Dedifferentiated amniotic fluid mesenchymal stem cell (primary cell): ENCODE measurements around the gene SCARB1.
"Not testable (repeated sequence)": the region's sequence is repeated elsewhere in the genome, so short reads cannot be mapped to it uniquely, and the experiment has no call there.

ENCODE experiments used
- DNase-seq: peaks from one replicate; pipeline ENCODE4 v3.0.0-alpha.2; 2016; ENCODE audit errors: extremely low spot score

SCARB1 gene

GRCh38 chr12:124863416-124864325 lies at the start of gene SCARB1:
SCARB1 (minus strand) TSS chr12:124863864; CDS start chr12:124863720, 144 bp downstream.
- DNase-seq = peak; percentile 39

DNA sequence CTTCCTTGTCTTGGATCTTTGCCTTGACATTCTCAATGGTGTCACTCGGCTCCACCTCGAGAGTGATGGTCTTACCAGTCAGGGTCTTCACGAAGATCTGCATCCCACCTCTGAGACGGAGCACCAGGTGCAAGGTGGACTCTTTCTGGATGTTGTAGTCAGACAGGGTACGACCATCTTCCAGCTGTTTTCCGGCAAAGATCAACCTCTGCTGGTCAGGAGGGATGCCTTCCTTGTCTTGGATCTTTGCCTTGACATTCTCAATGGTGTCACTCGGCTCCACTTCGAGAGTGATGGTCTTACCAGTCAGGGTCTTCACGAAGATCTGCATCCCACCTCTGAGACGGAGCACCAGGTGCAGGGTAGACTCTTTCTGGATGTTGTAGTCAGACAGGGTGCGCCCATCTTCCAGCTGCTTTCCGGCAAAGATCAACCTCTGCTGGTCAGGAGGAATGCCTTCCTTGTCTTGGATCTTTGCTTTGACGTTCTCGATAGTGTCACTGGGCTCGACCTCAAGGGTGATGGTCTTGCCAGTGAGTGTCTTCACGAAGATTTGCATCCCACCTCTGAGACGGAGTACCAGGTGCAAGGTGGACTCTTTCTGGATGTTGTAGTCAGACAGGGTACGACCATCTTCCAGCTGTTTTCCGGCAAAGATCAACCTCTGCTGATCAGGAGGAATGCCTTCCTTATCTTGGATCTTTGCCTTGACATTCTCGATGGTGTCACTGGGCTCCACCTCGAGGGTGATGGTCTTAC lies 49.0 kb upstream of the SCARB1 start:
- DNase-seq = not testable (repeated sequence)

GRCh38 chr12:124911521-124911920 lies 47.9 kb upstream of the SCARB1 start:
- not testable (repeated sequence) for DNase-seq

- peak; percentile 35 for DNase-seq
Measured at GRCh38 chr12:124910561-124911478, 47.2 kb upstream of the SCARB1 start.

DNA sequence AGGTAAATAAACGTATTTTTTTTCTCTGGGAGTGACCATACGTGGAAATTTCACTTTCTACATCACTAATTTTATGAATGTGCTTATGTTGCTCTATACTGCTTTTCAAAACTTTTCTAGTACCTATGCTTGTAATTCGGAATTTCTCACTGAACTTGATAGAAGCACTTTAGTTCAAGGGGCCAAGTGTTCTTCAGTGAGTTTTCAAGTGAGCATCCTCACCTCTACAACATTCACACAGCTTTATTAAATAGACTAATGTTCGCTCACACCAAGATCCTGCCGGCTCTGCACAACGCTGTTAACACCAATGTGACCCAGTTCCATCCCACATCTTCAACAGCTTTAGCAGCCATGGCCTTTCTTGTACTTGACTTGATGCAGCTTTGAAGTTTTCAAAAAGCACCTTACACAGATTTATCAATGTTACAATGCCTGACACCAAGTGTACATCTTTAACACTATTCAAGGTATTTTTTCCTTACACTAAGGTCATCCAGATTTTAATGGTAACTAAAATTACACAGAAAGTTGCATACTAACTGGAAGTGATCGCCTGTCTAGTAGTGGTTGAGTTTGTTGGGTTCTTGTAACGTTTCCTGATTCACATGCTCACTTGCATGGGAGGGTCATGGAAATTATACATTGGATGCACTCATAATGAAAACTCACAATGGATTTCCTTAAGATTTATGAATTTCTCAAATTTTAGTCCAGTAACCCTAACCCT lies 46.3 kb upstream of the SCARB1 start:
- no peak for DNase-seq

GRCh38 chr12:124906606-124907261 lies 43.1 kb upstream of the SCARB1 start:
- peak; percentile 97 for DNase-seq

DNA sequence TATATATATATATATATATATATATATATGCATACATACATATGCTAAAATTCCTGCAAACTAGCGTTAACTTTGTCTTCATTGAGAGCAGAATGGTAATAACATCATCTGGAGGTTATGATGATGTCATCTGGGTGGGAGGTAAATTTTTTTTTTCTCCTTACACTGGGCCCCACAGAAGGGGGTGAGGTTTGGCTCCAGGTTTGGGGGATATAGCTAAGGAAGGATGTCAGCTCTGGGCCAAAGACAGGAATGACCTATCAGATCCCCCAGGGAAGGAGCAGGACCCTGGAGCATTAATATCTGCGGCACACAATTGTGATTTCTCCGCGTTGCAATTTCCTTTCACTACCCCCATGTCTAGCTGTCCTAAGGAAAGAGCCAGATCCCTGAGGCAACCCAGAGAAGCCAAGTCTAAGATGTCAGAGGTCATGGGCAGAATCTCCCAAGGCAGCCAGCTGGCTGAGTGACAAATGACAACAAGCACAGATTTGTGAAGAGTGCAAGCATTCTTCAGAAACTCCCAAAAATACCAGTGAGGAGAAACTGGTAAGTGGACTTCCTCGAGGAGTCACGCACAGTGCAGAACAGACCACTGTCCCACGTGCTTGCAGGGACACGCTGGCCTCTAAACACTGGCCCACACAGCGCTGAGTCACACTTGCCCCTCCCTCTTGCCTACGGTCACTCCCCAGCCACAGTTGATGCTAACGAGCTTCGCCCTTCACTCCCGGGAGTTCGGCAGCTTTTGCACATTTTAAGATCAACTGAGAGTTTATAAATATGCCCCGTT lies 40.8 kb upstream of the SCARB1 start:
- peak; percentile 96 for DNase-seq

DNA sequence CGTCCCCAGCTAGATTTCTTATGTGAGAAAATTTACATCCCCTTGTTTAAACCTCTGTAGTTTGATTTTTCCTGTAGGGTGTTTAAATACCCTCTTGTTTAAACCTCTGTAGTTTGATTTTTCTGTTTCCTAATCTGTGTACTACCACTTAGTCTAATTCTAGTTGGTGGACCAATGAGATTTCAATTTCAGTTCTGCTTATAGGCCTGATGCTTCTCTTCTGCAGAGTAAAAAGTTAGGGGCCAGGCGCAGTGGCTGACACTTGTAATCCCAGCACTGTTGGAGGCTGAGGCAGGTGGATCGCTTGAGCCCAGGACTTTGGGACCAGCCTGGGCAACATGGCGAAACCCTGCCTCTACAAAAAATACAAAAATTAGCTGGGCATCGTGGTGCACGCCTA lies 39.3 kb upstream of the SCARB1 start:
- no peak for DNase-seq

DNA sequence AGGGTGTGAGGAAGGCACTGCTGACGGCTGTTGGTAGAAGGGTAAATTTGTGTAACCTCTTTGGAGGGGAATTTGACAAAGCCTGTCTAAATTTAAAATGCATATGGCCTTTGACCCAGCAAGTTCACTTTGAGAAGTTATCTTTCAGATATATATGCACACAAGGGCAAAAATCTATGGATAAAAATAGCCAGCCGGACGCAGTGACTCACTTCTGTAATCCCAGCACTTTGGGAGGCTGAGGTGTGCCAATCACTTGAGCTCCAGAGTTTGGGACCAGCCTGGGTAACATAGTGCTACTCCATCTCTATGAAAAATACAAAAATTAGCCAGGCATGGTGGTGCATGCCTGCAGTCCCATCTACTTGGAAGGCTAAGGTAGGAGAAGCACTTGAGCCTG lies 37.3 kb upstream of the SCARB1 start:
- DNase-seq = no peak

GRCh38 chr12:124900345-124900795 lies 36.7 kb upstream of the SCARB1 start:
- DNase-seq = not testable (repeated sequence)

DNA sequence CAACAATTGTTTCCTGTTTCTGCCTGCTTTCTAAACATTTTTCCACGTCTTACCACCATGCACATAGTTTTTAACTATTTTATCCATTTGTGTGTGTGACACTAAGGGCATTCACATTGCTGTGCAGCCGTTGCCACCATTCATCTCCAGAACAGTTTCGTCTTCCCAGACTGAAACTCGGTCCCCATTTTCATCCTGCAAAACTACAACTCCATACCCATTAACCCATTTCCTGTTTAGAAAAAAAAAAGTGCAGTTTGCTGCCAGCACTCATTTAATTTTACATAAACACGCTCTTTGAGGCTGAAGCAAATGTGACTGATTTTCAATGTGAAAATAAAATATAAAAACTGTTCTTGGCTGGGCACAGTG lies 35.2 kb upstream of the SCARB1 start:
- no peak for DNase-seq

DNA sequence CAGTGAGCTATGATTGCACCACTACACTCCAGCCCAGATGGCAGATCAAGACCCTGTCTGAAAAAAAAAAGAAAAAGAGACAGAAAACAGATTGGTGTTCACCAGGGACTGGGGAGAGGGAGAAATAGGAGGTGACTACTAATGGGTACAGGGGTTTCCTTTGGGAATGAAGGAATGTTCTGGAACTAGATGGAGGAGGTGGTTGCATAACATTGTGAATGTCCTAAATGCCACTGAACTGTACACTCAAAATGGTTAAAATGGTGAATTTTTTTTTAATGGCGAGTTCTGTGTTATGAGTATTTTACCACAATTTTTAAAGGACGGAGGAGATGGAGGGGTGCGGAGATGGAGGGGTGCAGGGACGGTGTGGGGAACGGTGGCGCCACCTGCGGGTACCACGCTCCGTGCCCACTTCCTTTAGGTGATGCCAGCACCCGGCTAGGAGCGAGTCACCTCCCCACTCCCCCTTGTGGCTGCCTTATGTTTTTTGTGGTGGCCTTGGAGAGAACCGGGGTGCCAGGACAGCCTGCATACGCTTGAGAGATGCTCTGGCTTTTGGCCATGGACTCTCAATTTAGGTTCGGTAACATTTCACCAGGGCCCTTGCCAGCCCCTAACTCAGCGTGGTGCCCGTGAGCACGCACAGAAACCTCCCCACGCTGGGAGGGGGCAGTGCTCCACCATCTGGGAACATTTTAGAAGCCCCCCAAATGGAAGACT lies 34.7 kb upstream of the SCARB1 start:
- DNase-seq = no peak

- DNase-seq = no peak
Measured at GRCh38 chr12:124896461-124896860, 32.8 kb upstream of the SCARB1 start.

DNA sequence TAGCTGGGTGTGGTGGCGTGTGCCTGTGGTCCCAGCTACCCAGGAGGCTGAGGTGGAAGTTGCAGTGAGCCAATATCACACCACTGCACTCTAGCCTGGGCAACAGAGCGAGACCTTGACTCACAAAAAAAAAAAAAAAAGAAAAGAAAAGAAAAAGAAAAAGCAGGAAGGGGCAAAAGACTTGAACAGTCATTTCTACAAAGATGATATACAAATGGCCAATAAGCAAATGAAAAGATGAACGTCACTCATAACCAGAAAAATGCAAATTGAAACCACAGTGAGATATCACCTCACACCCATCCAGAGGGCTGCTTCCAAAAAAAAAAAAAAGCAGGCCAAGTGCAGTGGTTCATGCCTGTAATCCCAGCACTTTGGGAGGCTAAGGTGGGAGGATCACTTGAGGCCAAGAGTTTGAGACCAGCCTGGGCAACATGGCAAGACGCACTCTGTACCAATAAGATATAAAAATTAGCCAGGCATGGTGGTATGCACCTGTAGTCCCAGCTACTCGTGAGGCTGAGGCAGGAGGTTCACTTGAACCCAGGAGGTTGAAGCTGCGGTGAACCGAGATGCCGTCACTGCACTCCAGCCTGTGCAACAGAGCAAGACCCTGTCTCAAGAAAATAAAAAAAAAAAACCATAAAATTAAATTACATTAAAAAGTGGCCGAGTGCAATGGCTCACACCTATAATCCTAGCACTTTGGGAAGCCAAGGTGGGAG lies 30.3 kb upstream of the SCARB1 start:
- DNase-seq = no peak

- DNase-seq = no peak
Measured at GRCh38 chr12:124888260-124888659, 24.6 kb upstream of the SCARB1 start.

DNA sequence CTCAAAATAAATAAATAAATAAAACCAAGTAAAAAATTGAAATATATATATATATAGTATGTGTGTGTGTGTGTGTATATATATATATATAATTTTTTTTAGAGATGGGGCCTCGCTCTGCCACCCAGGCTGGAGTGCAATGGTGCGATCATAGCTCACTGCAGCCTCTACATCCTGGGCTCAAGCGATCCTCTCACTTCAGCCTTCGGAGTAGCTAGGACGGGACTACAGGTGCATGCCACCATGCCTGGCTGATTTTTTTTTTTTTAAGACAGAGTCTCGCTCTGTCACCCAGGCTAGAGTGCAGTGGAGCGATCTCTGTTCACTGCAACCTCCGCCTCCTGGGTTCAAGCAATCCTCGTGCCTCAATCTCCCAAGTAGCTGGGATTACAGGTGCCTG lies 24.1 kb upstream of the SCARB1 start:
- DNase-seq = not testable (repeated sequence)

DNA sequence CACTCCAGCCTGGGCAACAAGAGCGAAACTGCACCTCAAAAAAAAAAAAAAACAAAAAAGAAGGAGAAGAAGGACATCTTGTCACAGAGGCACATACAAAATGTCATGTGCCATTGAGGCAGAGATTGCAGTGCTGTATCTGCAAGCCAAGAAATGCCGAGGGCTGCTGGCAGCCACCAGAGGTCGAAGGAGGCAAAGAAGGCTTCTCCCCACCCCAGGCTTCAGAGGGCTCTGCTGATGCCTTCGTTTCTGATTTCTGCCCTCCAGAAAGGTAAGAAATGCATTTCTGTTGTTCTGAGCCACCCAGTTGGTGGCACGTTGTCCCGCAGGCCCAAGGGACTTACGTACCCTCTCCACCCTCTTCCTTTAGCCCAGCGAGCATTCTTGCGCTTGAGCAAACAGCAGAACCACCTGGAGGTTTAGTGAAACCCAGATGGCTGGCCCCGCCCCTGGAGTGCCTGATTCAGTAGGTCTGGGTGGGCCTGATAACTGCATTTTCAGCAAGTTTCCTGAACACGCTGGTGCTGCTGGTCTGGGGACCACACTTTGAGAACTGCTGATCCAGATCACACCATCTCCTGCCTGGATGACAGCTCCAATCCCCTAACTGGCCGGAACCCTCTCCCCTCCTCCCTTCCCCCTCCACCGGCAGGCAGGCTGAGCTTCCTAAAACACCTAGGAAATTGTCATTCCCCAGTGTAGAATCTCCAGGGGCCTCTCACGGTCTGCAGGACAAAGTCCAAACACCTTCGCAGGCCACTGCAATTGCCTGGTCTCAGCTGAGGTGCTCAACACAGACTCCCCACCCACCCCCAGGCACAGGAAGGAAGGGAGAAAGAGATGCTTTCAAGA lies 21.1 kb upstream of the SCARB1 start:
- no peak for DNase-seq
